Cardiac fibroblast (primary cell): Measurements from ENCODE around the gene LCN15.
"Not testable (repeated sequence)": the region's sequence is repeated elsewhere in the genome, so short reads cannot be mapped to it uniquely, and the experiment has no call there.

Experiments
- DNase-seq, 2 donors: peaks; one replicate each; pipeline versions ENCODE4 v3.0.0 to v3.0.0-alpha.2; 2010; ENCODE audit warnings: low read depth in 2 of 2
- H3K4me3 ChIP-seq, 2 donors: replicated peaks in 1 of 2; 1 replicate in 1 of 2; 2 replicates in 1 of 2; pipeline ENCODE4 v1.5.1; 2011; ENCODE audit warnings: low read depth in 2 of 2, low read length in 2 of 2, mild to moderate bottlenecking in 2 of 2, moderate library complexity in 1 of 2
- CTCF ChIP-seq: IDR thresholded peaks from one replicate; pipeline ENCODE4 v1.5.1; 2011; ENCODE audit warnings: low read depth, mild to moderate bottlenecking, low read length, inconsistent platforms

The LCN15 gene

GRCh38 chr9:136805207-136805740 lies 41.0 kb upstream of the LCN15 start:
- no peak for DNase-seq
- no peak for TF ChIP-seq CTCF
- no peak overlapping the region for H3K4me3 ChIP-seq

- no peak for TF ChIP-seq CTCF
- H3K4me3 ChIP-seq, result no peak overlapping the region
- DNase-seq, result no peak
Measured at GRCh38 chr9:136804509-136805206, 40.3 kb upstream of the LCN15 start.

- TF ChIP-seq CTCF, result no peak
- H3K4me3 ChIP-seq, result no peak overlapping the region
- DNase-seq, result no peak
Measured at GRCh38 chr9:136803551-136804508, 39.5 kb upstream of the LCN15 start.

- H3K4me3 ChIP-seq, DNase-seq: not testable (repeated sequence)
Measured at GRCh38 chr9:136803009-136803550, 38.8 kb upstream of the LCN15 start.

GRCh38 chr9:136802321-136802720 lies 38.0 kb upstream of the LCN15 start:
- no peak overlapping the region for H3K4me3 ChIP-seq
- TF ChIP-seq CTCF, result no peak
- no peak for DNase-seq

GRCh38 chr9:136799854-136800657 lies 35.7 kb upstream of the LCN15 start:
- H3K4me3 ChIP-seq, result peak overlapping the region in 1 of 2 donors; percentile 16
- DNase-seq, result peak; percentile 40 to 67

More at GRCh38 chr9:136799854-136800657, 35.7 kb upstream of the LCN15 start:
- TF ChIP-seq CTCF, result no peak
